ENCODE results near the gene VAC14. TPM values are rescaled to one million over a fixed set of nuclear protein-coding genes. Genes with fewer than 3 reads are reported as not detected.

VAC14 gene
- total RNA-seq, 2 experiments from 2014 or later, result 23.0 to 23.6 TPM

DNA sequence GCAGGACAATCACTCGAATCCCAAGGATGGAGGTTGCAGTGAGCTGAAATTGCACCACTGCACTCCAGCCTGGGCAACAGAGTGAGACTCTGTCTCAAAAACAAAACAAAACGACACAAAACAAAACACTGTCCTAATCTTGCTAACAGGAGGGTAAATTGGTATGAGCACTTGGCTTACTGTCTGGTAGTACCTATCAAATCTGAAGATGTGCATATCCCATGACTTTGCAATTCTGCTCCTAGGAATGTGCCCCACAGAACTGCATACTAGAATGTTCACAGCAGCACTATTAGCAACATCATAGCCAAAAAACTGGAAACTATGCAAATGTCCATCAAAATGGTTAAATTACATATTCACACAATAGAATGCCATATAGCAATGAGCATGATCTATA, 130.8 kb downstream of the VAC14 start:
- H3K4me1 Mint-ChIP-seq (ENCODE audit: low read depth), result no peaks in the 10 kb centered on the region
- Histone ChIP-seq H3K36me3 (ENCODE audit: insufficient read depth, low read length) (no peaks in the 10 kb centered on the region), H3K9me3 (ENCODE audit: control insufficient read depth in 1 of 2, insufficient read depth in 1 of 2, low read length in 2 of 2) (no peaks in the 10 kb centered on the region), H3K27me3 (ENCODE audit: control insufficient read depth in 1 of 2, insufficient read depth in 2 of 2, low read length in 2 of 2) (no peaks in the 10 kb centered on the region), H3K4me3 (ENCODE audit: low read length) (no peak overlapping the region), H3K4me1 (ENCODE audit: insufficient read depth, low read length) (no peaks in the 10 kb centered on the region), H3K27ac (ENCODE audit: low read depth in 1 of 2, low read length in 2 of 2) (no peak overlapping the region)
- H3K4me3 Mint-ChIP-seq, result no peak overlapping the region
- DNase-seq, result no peak
- POLR2A ChIA-PET, result no interaction called here
- H3K27me3 Mint-ChIP-seq, result no peaks in the 10 kb centered on the region
- intact Hi-C loops (cut with DNase I, micrococcal nuclease), result no loop called here
- CTCF ChIA-PET, result no interaction called here
- no peak for ATAC-seq (ENCODE audit: poor library complexity)
- no peaks in the 10 kb centered on the region for H3K9me3 Mint-ChIP-seq
- TF ChIP-seq, protein P1, sequence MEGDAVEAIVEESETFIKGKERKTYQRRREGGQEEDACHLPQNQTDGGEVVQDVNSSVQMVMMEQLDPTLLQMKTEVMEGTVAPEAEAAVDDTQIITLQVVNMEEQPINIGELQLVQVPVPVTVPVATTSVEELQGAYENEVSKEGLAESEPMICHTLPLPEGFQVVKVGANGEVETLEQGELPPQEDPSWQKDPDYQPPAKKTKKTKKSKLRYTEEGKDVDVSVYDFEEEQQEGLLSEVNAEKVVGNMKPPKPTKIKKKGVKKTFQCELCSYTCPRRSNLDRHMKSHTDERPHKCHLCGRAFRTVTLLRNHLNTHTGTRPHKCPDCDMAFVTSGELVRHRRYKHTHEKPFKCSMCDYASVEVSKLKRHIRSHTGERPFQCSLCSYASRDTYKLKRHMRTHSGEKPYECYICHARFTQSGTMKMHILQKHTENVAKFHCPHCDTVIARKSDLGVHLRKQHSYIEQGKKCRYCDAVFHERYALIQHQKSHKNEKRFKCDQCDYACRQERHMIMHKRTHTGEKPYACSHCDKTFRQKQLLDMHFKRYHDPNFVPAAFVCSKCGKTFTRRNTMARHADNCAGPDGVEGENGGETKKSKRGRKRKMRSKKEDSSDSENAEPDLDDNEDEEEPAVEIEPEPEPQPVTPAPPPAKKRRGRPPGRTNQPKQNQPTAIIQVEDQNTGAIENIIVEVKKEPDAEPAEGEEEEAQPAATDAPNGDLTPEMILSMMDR (IDR thresholded peaks at IDR 0.05), result no peak
- H3K27ac Mint-ChIP-seq, result no peak overlapping the region
- peaks cover 14% of the 10 kb centered on the region for H3K36me3 Mint-ChIP-seq (ENCODE audit: low read depth)

DNA sequence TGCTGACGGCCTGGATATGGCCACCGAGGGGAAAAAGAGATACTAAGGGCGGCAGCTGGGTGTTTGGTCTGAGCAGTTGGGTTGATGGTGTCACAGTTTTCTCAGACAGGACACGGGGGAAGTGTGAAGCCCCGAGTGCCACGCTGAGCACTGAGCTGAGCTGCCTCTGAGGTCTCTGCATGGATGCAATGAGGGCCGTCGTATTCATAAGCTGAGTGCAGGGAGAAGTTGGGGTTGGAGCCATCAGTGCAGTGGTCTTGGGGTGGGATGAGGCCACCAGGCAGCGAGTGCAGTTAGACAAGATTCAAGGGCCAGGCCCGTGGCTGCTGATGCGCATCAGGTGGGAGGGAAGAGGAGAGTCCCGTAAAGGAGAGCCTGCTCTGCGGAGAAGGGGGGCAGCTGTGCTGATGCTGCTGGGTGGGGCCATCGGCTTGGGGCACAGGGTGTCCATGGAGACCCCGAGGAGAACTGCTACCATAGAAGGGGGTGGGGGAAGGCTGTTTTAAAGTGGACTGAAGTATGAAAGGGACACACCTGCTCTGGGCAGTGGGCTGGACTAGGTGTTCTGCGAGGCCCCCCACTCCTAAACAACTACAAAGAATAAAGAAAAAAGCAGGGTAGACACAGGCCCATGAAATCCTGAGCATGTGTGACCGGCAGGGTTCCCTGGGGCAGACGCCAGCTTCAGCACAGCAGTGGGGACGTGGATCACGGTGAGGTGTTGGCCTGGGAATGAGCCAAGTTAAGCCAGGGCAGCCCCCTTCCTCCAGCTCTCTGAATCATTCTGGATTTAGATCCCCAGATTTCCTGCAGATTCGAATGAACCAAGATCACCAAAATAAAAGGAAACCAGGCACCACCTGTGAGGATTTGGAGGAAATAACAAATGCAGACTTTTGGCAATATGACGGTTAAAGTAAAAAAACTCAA, 134.9 kb downstream of the VAC14 start:
- Mint-ChIP-seq H3K27me3 (no peaks in the 10 kb centered on the region), H3K27ac (no peak overlapping the region), H3K4me1 (ENCODE audit: low read depth) (no peaks in the 10 kb centered on the region), H3K9me3 (no peaks in the 10 kb centered on the region), H3K36me3 (ENCODE audit: low read depth) (peaks cover 14% of the 10 kb centered on the region), H3K4me3 (no peak overlapping the region)
- Histone ChIP-seq H3K36me3 (ENCODE audit: insufficient read depth, low read length) (no peaks in the 10 kb centered on the region), H3K4me1 (ENCODE audit: insufficient read depth, low read length) (no peaks in the 10 kb centered on the region), H3K27me3 (ENCODE audit: control insufficient read depth in 1 of 2, insufficient read depth in 2 of 2, low read length in 2 of 2) (no peaks in the 10 kb centered on the region), H3K27ac (ENCODE audit: low read depth in 1 of 2, low read length in 2 of 2) (no peak overlapping the region), H3K4me3 (ENCODE audit: low read length) (no peak overlapping the region), H3K9me3 (ENCODE audit: control insufficient read depth in 1 of 2, insufficient read depth in 1 of 2, low read length in 2 of 2) (no peaks in the 10 kb centered on the region)
- POLR2A ChIA-PET, result no interaction called here
- intact Hi-C loops (cut with DNase I, micrococcal nuclease), result no loop called here
- DNase-seq, result peak in 1 of 14 experiments; percentile 25
- CTCF ChIA-PET, result no interaction called here
- TF ChIP-seq, protein P1 (IDR thresholded peaks at IDR 0.05), result no peak
- ATAC-seq (ENCODE audit: poor library complexity), result no peak

DNA sequence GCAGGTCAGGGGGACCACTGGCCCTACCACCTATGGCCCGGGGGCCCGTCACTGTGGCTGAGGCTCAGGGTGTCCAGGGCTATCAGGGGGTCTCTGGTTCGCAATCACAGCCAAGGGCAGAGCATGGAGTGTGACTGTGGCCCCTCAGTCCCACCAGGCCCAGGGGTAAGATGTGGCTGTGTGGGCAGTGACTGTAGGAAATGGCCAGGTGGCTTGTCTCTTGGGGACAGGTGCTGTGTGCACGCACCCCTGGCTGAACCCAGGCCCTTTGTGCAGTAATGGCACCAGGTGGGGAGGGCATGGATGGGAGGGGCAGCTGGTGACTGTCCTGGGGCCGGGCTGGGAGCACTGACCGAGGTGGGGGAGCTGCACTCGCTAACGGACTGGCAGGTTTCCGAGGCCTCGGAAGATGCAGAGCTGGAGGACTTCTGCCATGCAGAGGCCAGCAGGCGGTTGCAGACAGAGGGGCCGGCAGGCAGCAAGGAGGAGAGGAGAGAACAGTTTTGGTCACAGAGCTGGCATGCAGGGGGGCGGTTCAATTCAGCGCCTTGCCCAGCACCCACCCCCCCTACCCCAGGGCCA, 135.8 kb downstream of the VAC14 start:
- Mint-ChIP-seq H3K9me3 (no peaks in the 10 kb centered on the region), H3K36me3 (ENCODE audit: low read depth) (peaks cover 9% of the 10 kb centered on the region), H3K27ac (no peak overlapping the region), H3K27me3 (no peaks in the 10 kb centered on the region), H3K4me1 (ENCODE audit: low read depth) (no peaks in the 10 kb centered on the region), H3K4me3 (no peak overlapping the region)
- no peak overlapping the region for H3K27ac ChIP-seq (ENCODE audit: low read depth in 1 of 2, low read length in 2 of 2)
- no peaks in the 10 kb centered on the region for H3K27me3 ChIP-seq (ENCODE audit: control insufficient read depth in 1 of 2, insufficient read depth in 2 of 2, low read length in 2 of 2)
- ChIA-PET CTCF (no interaction called here), POLR2A (no interaction called here)
- no peaks in the 10 kb centered on the region for H3K36me3 ChIP-seq (ENCODE audit: insufficient read depth, low read length)
- TF ChIP-seq, protein P1 (IDR thresholded peaks at IDR 0.05), result no peak
- intact Hi-C loops (cut with DNase I, micrococcal nuclease), result no loop called here
- ATAC-seq (ENCODE audit: poor library complexity) (no peak), DNase-seq (no peak)
- no peak overlapping the region for H3K4me3 ChIP-seq (ENCODE audit: low read length)
- no peaks in the 10 kb centered on the region for H3K4me1 ChIP-seq (ENCODE audit: insufficient read depth, low read length)
- H3K9me3 ChIP-seq (ENCODE audit: control insufficient read depth in 1 of 2, insufficient read depth in 1 of 2, low read length in 2 of 2), result no peaks in the 10 kb centered on the region

Measured in CD4-positive, alpha-beta T cell (primary cell).